ACHN (cell line): ENCODE measurements around the gene SAMHD1.
A peak's percentile ranks its signal among the peaks of the same experiment; 100 is the strongest.
"Not testable (repeated sequence)": the region's sequence is repeated elsewhere in the genome, so short reads cannot be mapped to it uniquely, and the experiment has no call there.

Experiments used
- DNase-seq: peaks from one replicate; pipeline ENCODE4 v3.0.0-alpha.2; 2015
- in situ Hi-C: cut with HindIII; loops from 2 replicates; pipeline ENCODE4 v1.10.0; 2017; ENCODE audit warnings: low sequenced_read_pairs, low pct_ligation_motif_present, low pct_unique_long_range_greater_than_20kb

Gene SAMHD1

DNA sequence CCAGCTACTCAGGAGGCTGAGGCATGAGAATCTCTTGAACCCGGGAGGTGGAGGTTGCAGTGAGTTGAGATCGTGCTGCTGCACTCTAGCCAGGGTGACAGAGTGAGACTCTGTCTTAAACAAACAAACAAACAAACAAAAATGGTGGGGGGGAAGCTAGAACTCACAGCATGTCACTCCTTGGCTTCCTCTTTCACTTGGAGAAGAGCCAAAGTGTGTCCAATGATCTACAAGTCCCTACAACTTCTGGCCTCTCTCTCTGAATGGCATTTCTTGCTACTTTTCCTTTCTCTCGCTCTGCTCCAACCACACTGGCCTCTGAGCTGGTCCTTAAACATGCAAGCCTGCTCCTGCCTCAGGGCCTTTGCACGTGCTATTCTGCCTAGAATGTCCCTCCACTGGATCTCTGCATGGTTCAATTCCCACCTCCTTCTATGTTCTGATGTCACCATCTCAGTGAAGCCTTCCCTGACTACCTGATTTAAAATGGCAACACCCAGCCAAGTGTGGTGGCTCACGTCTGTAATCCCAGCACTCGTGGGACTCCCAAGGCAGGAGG is 67.5 kb downstream of the SAMHD1 start:
- in situ Hi-C loops, result no loop called here
- DNase-seq, result no peak

- in situ Hi-C loops, result no loop called here
- no peak for DNase-seq
These were observed 69.6 kb downstream of the SAMHD1 start for GRCh38 chr20:36881888-36882287.

DNA sequence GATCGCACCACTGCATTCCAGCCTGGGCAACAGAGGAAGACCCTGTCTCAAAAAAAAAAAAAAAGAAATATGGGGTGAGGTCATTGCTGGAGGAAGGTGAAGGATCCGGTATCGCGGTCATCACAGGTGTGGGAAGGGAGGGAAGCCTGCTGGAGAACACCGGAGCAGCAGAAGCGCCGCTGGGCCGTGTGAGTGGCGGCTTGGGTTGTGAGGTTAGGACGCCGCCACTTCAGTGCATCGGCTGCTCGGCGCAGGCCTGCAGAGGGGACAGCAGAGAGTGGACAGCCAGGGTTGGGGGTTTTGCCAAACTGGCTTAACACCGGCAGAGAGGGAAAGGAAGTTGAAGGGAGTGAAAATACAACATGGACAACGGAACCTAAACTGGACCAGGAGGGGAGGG is 70.2 kb downstream of the SAMHD1 start:
- no peak for DNase-seq
- in situ Hi-C loops, result no loop called here

DNA sequence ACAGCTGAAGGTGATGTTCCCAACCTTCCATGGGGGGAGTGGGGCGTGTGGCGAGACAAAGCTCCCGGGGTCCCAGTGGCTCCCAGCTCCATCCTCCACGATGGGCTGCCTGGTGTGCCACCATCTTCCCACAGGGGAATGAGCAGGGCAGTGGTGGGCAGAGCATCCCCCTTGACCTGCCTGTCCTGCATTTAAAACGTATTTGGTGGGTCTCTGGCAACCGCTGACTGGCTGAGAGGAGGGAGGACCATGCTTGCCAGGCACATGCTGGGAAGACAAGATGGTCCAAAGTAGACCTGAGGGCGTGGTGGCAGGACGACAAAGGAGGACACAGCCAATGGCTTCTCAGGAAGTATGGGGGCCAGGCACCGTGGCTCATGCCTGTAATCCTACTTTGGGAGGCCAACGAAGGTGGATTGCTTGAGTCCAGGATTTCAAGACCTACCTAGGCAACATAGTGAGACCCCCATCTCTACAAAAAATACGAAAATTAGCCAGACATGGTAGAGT is 70.7 kb downstream of the SAMHD1 start:
- in situ Hi-C loops, result no loop called here
- no peak for DNase-seq

GRCh38 chr20:36878941-36879340 is 72.6 kb downstream of the SAMHD1 start:
- in situ Hi-C loops, result no loop called here
- DNase-seq, result no peak

- DNase-seq, result no peak
- in situ Hi-C loops, result no loop called here
These were observed 75.1 kb downstream of the SAMHD1 start for GRCh38 chr20:36876473-36876833.

DNA sequence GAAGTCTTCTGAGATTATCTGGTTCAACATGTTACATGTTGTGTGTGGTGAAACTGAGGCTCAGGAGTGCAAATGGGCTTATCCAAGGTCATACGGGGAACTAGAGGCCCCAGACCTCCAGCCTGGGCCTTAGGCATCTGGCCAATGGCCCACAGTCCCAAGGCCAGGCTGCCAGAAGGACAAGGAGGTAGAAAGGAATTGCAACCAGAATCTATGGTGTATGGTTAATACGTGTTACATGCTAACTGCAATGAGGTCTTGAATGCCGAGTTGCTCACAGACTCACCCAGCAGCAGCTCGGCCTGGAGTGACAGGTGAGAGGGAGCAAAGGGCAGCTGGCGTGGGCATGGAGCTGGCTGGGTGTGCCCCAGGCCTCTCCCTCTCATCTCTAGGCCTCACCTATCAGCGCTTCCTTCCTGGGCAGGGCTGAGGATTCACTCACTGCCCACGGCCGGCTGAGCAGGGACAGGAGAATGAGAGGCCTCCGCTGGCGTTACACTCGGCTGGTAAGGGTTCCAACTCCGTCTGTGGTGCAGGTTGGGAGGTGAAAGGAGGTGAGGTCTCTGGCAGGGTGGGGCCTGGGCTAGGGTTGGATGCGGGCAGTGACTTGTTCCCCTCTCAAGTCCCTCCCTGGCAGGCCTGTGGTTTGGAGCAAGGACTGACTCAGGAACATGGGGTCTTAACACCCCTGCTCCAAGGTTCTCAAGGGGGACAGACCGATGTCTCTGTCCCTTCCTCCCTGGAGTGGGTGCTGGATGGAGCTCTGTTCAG is 75.6 kb downstream of the SAMHD1 start, which contains the start of gene TLDC2:
TSS of gene TLDC2 (plus strand) at position 437 of the 771 bp plus-strand sequence. CDS start at position 474, 37 bp downstream.
- no peak for DNase-seq
- in situ Hi-C loops, result no loop called here

DNA sequence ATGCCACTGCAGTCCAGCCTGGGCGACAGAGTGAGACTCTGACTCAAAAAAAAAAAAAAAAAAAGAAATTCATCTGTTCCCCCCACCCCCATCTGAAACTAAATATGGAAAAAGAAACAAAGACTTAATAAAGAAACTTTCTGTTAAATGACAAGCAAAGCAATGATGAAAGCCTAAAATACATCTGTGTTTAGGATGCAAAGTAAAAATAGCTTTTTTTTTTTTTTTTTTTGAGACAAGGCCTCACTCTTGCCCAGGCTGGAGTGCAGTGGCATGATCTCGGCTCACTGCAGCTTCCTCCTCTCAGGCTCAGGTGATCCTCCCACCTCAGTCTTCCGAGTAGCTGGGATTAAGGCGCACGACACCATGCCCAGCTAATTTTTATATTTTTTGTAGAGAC is 76.4 kb downstream of the SAMHD1 start:
- DNase-seq, in situ Hi-C loops: not testable (repeated sequence)

DNA sequence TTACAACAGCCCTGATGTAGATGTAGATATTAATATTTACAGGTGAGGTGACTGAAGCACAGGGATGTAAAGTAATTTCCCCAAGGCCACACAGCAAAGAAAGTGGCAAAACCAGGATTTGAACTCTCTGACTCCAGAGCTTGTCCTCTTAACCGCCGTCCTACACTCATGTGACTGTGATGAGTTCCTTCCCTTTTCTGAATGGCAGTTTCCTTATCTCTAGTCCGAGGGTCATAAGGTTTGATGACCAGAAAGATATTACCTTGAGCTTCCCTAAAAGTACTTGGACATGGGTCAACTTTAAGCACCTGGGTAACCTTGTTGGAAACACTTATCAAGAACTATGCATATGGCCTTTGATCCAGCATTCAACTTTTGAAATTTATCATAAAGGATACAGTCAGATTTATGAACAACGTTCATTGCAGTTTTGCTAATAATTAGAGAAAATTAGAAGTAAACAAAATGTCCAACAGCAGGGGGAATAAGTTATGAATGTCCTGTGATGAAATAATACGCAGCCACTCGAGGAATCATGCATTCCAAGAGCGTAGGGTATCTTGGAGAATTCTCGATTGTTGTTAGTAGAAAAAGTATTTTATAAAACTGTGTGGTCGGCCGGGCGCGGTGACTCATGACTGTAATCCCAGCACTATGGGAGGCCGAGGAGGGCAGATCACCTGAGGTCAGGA is 77.9 kb downstream of the SAMHD1 start:
- DNase-seq, result no peak

GRCh38 chr20:36872852-36873251 is 78.7 kb downstream of the SAMHD1 start:
- in situ Hi-C loops, result no loop called here
- no peak for DNase-seq

More for the DNA sequence above, 77.9 kb downstream of the SAMHD1 start:
- in situ Hi-C loops, result no loop called here

GRCh38 chr20:36871640-36872570 is 79.6 kb downstream of the SAMHD1 start:
- DNase-seq, result no peak
- in situ Hi-C loops, result no loop called here

- in situ Hi-C loops, result no loop called here
- peak; percentile 16 for DNase-seq
These were observed 84.6 kb downstream of the SAMHD1 start for GRCh38 chr20:36866681-36867495.

DNA sequence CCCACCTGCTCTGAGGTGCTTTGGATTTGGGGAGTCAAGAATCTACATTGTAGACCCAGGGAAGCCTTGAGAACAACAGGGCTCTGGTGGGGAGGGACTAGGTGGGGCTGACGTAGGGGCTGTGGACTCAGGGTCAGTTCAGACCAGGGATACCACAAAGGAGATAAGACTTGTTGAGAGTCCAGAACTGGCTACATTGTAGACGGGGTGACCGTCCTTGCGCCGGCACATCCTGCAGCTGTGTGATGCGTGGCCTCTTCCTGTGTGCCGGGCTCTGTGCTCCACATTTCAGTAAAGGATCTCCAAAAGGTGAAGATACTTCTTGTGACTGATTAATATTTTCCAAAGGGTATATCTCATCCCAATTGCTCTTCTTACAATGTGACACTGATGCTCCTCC is 85.3 kb downstream of the SAMHD1 start:
- in situ Hi-C loops, result no loop called here
- no peak for DNase-seq

- in situ Hi-C loops, result no loop called here
- no peak for DNase-seq
These were observed 85.7 kb downstream of the SAMHD1 start for GRCh38 chr20:36865861-36866149.

DNA sequence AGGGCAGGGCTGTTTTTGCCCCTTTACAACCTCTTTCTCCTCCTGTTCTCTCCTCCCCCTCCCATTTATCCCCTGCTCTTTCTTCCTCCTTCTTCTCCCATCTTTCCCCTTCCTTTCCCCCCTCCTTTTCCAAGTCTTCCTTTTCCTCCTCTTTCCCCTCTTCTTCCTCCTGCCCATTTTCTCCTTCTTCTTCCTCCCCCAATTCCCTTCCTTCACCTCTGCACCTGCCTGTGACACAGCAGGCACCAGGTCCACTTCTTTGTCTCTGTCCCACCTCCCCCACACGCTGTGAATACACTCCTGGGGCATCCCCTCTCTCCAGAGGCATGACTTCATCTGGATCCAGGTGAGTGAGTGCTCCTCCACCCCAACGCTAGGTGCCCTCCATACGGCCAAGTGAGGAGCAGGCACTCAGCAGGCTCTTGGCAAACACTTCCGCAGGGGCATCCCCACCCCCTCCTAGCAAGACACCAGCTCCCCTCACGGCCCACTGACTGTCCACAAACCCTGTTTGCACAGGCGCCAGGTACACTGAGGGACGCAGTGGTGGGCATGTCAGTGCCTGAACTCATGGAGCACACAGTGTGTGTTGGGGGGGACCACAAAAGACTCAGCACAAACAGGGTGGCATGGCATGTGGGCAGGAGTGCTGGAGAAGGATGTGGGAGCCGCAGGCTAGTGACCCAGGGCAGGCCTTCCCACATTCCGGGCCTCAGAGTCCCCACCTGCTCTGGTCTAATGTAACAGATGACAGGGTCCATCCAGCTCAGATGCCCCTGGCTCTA is 86.2 kb downstream of the SAMHD1 start:
- in situ Hi-C loops, result no loop called here
- DNase-seq, result no peak

GRCh38 chr20:36862857-36863668 is 88.4 kb downstream of the SAMHD1 start:
- no peak for DNase-seq

More at GRCh38 chr20:36862857-36863668, 88.4 kb downstream of the SAMHD1 start:
- in situ Hi-C loops, result no loop called here
